Measurements from ENCODE around the gene TUFT1. TPM values are rescaled to one million over a fixed set of nuclear protein-coding genes. Genes with fewer than 3 reads are reported as not detected.

Gene TUFT1
- polyA plus RNA-seq, 2 of the 4 experiments (the other 2 are of a cell fraction) = 21.1 to 27.5 TPM

DNA sequence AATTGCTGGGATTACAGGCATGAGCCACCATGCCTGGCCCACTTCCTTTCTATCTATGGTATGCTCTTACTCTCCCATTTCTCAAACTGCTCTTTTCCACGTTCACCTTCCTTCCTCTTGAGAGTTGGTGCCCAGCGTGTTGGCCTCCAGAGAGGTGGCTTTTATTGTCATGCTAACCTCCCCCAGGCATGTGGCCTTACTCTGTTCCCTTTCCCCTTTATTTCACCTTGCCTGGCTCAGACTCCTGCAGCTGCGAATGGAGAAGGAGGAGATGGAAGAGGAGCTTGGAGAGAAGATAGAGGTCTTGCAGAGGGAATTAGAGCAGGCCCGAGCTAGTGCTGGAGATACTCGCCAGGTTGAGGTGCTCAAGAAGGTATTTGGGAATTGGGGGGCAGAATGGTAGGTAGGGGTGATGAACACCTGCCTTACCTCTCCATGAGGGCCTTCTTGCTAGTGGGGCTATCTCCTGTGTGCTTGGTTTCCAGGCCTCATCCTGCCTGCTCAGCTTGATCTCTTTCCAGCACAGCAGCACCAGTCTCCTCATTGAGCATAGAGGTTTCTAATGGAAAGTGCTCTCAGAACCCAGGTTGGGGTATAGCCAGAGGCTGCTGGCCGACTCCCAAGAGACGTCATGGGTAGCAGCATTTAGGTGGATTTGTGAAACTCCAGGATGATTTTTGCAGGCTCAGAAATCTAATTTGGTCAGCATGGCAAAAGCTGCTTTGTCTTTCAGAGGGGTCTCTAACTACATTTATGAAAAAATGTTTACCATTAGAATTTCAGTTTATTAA, 13.2 kb upstream of the TUFT1 start:
- CTCF ChIA-PET = no interaction called here
- ATAC-seq = no peak

GRCh38 chr1:151529211-151529702, 10.9 kb upstream of the TUFT1 start:
- CTCF ChIA-PET = interaction anchor here (1.2 to 1.4 kb wide), 2 partner anchors 9 to 19 kb away, joined by 3 to 6 read pairs; partner anchors contain the start of gene CGN
- H3K9me3 ChIP-seq = no peaks in the 10 kb centered on the region
- H3K4me3 ChIP-seq = no peak overlapping the region
- ATAC-seq = no peak
- no peak for TF ChIP-seq GATA3 (IDR thresholded peaks at IDR 0.05; ENCODE audit: borderline replicate concordance)
- no peak for TF ChIP-seq CBX2 (IDR thresholded peaks at IDR 0.05; ENCODE audit: borderline replicate concordance, low read depth)
- TF ChIP-seq KDM5A (IDR thresholded peaks at IDR 0.05) = no peak
- no peak for TF ChIP-seq CBX8 (IDR thresholded peaks at IDR 0.05)
- TF ChIP-seq NPAS2 (CRISPR knock-in tag; IDR thresholded peaks at IDR 0.05; ENCODE audit: borderline replicate concordance) = no peak
- no peak for TF ChIP-seq EHF (CRISPR knock-in tag; IDR thresholded peaks at IDR 0.05)
- no peak for TF ChIP-seq NFE2L2 (conservative IDR thresholded peaks at IDR 0.05; ENCODE audit: low read length)
- TF ChIP-seq, protein P1, sequence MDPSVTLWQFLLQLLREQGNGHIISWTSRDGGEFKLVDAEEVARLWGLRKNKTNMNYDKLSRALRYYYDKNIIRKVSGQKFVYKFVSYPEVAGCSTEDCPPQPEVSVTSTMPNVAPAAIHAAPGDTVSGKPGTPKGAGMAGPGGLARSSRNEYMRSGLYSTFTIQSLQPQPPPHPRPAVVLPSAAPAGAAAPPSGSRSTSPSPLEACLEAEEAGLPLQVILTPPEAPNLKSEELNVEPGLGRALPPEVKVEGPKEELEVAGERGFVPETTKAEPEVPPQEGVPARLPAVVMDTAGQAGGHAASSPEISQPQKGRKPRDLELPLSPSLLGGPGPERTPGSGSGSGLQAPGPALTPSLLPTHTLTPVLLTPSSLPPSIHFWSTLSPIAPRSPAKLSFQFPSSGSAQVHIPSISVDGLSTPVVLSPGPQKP (IDR thresholded peaks at IDR 0.05; ENCODE audit: low read depth, low read length) = no peak
- no peak overlapping the region for H3K4me2 ChIP-seq
- POLR2A ChIA-PET = no interaction called here
- no peak for DNase-seq (ENCODE audit: low read depth in 1 of 2, low spot score in 1 of 2)
- no peak for FAIRE-seq
- WGBS (ENCODE audit: missing lambda C conversion rate) = 72% methylated on average over 11 of the region's 11 CpGs
- H3K27ac ChIP-seq = no peak overlapping the region
- H3K4me1 ChIP-seq = no peaks in the 10 kb centered on the region

More for the DNA sequence above, 13.2 kb upstream of the TUFT1 start:
- Histone ChIP-seq H3K4me3 (no peak overlapping the region), H3K4me1 (no peaks in the 10 kb centered on the region), H3K27ac (no peak overlapping the region), H3K4me2 (no peak overlapping the region), H3K9me3 (no peaks in the 10 kb centered on the region)
- no peak for FAIRE-seq
- TF ChIP-seq HOXA7 (CRISPR knock-in tag; IDR thresholded peaks at IDR 0.05) (no peak), TFCP2L1 (CRISPR knock-in tag; IDR thresholded peaks at IDR 0.05) (no peak), RARB (CRISPR knock-in tag; IDR thresholded peaks at IDR 0.05) (no peak), REST (IDR thresholded peaks at IDR 0.05) (no peak)
- POLR2A ChIA-PET = no interaction called here
- 92% methylated on average over 7 of the region's 7 CpGs for WGBS (ENCODE audit: missing lambda C conversion rate)
- DNase-seq (ENCODE audit: low read depth in 1 of 2, low spot score in 1 of 2) = no peak

GRCh38 chr1:151529781-151530180, 10.3 kb upstream of the TUFT1 start:
- ChIA-PET POLR2A (no interaction called here), CTCF (interaction anchor here (1.2 to 2.4 kb wide), 3 partner anchors 9 to 19 kb away, joined by 3 to 8 read pairs (median 6); partner anchors contain the start of genes CGN and TUFT1)
- whole genome bisulfite sequencing (ENCODE audit: missing lambda C conversion rate) = 91% methylated on average over 18 of the region's 18 CpGs
- ATAC-seq (no peak), DNase-seq (ENCODE audit: low read depth in 1 of 2, low spot score in 1 of 2) (no peak), FAIRE-seq (no peak)
- Histone ChIP-seq H3K4me1 (peaks cover 4% of the 10 kb centered on the region), H3K27ac (no peak overlapping the region), H3K4me2 (no peak overlapping the region), H3K9me3 (no peaks in the 10 kb centered on the region), H3K4me3 (no peak overlapping the region)
- TF ChIP-seq TP53 (CRISPR knock-in tag; IDR thresholded peaks at IDR 0.05) (no peak), REST (IDR thresholded peaks at IDR 0.05) (no peak), MAFK (IDR thresholded peaks at IDR 0.05; ENCODE audit: partially characterized antibody) (no peak), ATOH8 (CRISPR knock-in tag; IDR thresholded peaks at IDR 0.05; ENCODE audit: low read depth) (no peak), GATA3 (IDR thresholded peaks at IDR 0.05; ENCODE audit: borderline replicate concordance) (no peak), ZSCAN20 (CRISPR knock-in tag; IDR thresholded peaks at IDR 0.05) (no peak), ESRRA (IDR thresholded peaks at IDR 0.05; ENCODE audit: borderline replicate concordance, low read length) (no peak), NR3C1 (IDR thresholded peaks at IDR 0.05) (no peak), TFCP2L1 (CRISPR knock-in tag; IDR thresholded peaks at IDR 0.05) (no peak), RCOR1 (IDR thresholded peaks at IDR 0.05; ENCODE audit: low read depth, low read length) (no peak), RNF2 (IDR thresholded peaks at IDR 0.05; ENCODE audit: borderline replicate concordance, low read depth) (no peak)
- TF ChIP-seq, protein P2, sequence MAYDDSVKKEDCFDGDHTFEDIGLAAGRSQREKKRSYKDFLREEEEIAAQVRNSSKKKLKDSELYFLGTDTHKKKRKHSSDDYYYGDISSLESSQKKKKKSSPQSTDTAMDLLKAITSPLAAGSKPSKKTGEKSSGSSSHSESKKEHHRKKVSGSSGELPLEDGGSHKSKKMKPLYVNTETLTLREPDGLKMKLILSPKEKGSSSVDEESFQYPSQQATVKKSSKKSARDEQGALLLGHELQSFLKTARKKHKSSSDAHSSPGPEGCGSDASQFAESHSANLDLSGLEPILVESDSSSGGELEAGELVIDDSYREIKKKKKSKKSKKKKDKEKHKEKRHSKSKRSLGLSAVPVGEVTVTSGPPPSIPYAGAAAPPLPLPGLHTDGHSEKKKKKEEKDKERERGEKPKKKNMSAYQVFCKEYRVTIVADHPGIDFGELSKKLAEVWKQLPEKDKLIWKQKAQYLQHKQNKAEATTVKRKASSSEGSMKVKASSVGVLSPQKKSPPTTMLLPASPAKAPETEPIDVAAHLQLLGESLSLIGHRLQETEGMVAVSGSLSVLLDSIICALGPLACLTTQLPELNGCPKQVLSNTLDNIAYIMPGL (CRISPR knock-in tag; IDR thresholded peaks at IDR 0.05; ENCODE audit: borderline replicate concordance) = no peak

Data from A549 (cell line).